Keratinocyte (primary cell): Measurements from ENCODE around the gene UPK3A. TPM values are rescaled to one million over a fixed set of nuclear protein-coding genes. Genes with fewer than 3 reads are reported as not detected.

Experiments
- DNase-seq: peaks from one replicate; pipeline ENCODE4 v3.0.0-alpha.2; 2011; ENCODE audit warnings: low read depth, missing footprints, low spot score
- FAIRE-seq: peaks from 2 replicates; lab custom pipeline; 2011; peaks lifted over from hg19 to GRCh38; lab: Jason Lieb, UNC
- H2AFZ ChIP-seq: 2 replicates; pipeline ENCODE4 v1.6.0; 2012; ENCODE audit warnings: low read length, control low read depth, inconsistent platforms; ENCODE audit not compliant: control insufficient read depth
- H3K27ac ChIP-seq: 2 replicates; pipeline ENCODE4 v1.5.1; 2011; ENCODE audit warnings: low read length; ENCODE audit not compliant: control insufficient read depth, insufficient read depth
- H3K27me3 ChIP-seq: 3 replicates; pipeline ENCODE4 v1.6.0; 2011; ENCODE audit warnings: low read length; ENCODE audit not compliant: control insufficient read depth, insufficient read depth; ENCODE audit errors: extremely low read depth
- H3K36me3 ChIP-seq, 2 experiments: 2 replicates in 1 of 2; 3 replicates in 1 of 2; pipeline ENCODE4 v1.5.1; 2011; ENCODE audit warnings: low read length in 2 of 2, mild to moderate bottlenecking in 1 of 2; ENCODE audit not compliant: control insufficient read depth in 2 of 2, insufficient read depth in 2 of 2; ENCODE audit errors: extremely low read depth in 1 of 2
- H3K4me1 ChIP-seq: 3 replicates; pipeline ENCODE4 v1.5.1; 2011; ENCODE audit warnings: low read length; ENCODE audit not compliant: control insufficient read depth, insufficient read depth; ENCODE audit errors: extremely low read depth
- H3K4me2 ChIP-seq: 3 replicates; pipeline ENCODE4 v1.6.0; 2011; ENCODE audit warnings: low read depth, low read length; ENCODE audit not compliant: control insufficient read depth, insufficient read depth; ENCODE audit errors: extremely low read depth
- H3K4me3 ChIP-seq, 3 experiments: fragments of 200-600 bp in 1 of 3; sonication (generic) in 1 of 3; 2 replicates in 2 of 3; 3 replicates in 1 of 3; pipeline ENCODE4 v1.5.1; 2011 to 2016; ENCODE audit warnings: low read length in 3 of 3, mild to moderate bottlenecking in 3 of 3, control low read depth in 2 of 3, inconsistent platforms in 1 of 3, low read depth in 1 of 3, mixed read lengths in 1 of 3, mixed run types in 1 of 3, moderate library complexity in 1 of 3; ENCODE audit not compliant: control insufficient read depth in 2 of 3, insufficient read depth in 2 of 3; ENCODE audit errors: extremely low read depth in 1 of 3
- H3K79me2 ChIP-seq: 2 replicates; pipeline ENCODE4 v1.6.0; 2012; ENCODE audit warnings: low read length; ENCODE audit not compliant: control insufficient read depth, insufficient read depth
- H3K9ac ChIP-seq: 3 replicates; pipeline ENCODE4 v1.6.0; 2011; ENCODE audit warnings: low read length; ENCODE audit not compliant: control insufficient read depth, insufficient read depth; ENCODE audit errors: extremely low read depth
- H3K9me1 ChIP-seq: 3 replicates; pipeline ENCODE4 v1.6.0; 2011; ENCODE audit warnings: low read length; ENCODE audit not compliant: control insufficient read depth, insufficient read depth; ENCODE audit errors: extremely low read depth
- H3K9me3 ChIP-seq: 2 replicates; pipeline ENCODE4 v1.5.1; 2012; ENCODE audit warnings: low read depth, low read length; ENCODE audit not compliant: control insufficient read depth
- H4K20me1 ChIP-seq: 3 replicates; pipeline ENCODE4 v1.6.0; 2011; ENCODE audit warnings: low read length; ENCODE audit not compliant: control insufficient read depth, insufficient read depth; ENCODE audit errors: extremely low read depth
- CTCF ChIP-seq, 3 experiments: IDR thresholded peaks in 1 of 3; conservative IDR thresholded peaks in 1 of 3; optimal IDR thresholded peaks in 1 of 3; 2 replicates in 2 of 3; 3 replicates in 1 of 3; pipeline versions ENCODE3 to v1.5.1; 2011; ENCODE audit warnings: low read length in 3 of 3, mild to moderate bottlenecking in 3 of 3, moderate library complexity in 2 of 3, control low read depth in 1 of 3, inconsistent platforms in 1 of 3; ENCODE audit not compliant: insufficient read depth in 2 of 3; ENCODE audit errors: extremely low read depth in 1 of 3
- EZH2 ChIP-seq: IDR thresholded peaks from one replicate; pipeline ENCODE4 v1.6.1; 2012; ENCODE audit warnings: inconsistent platforms, mild to moderate bottlenecking, low read length, moderate library complexity
- dilution Hi-C: fragments of 300-500 bp; cut with MboI; formaldehyde crosslinking; loops from one replicate; pipeline ENCODE4 v1.7.0; 2020; ENCODE audit warnings: low sequenced_read_pairs; ENCODE audit not compliant: extremely low pct_ligation_motif_present
- polyA plus RNA-seq, 5 experiments: library from polyadenylated mRNA; depleted of rRNA in 3 of 5; stranded (reverse) in 3 of 5; stranded (forward) in 1 of 5; unstranded in 1 of 5; fragments of >200 nt; gene quantifications; 1 replicate in 1 of 5; 2 replicates in 3 of 5; 3 replicates in 1 of 5; pipeline versions ENCODE4 v1.2.1 to v1.2.3, GENCODE V29; 2011 to 2012; ENCODE audit warnings: missing spikeins in 2 of 5, low read depth in 1 of 5, low replicate concordance in 1 of 5

Gene UPK3A
- polyA plus RNA-seq, 1 donor (not counting 4 experiments of a cell fraction or from before 2014, with no cell fraction given) = not detected

- H3K27me3 ChIP-seq = no peaks in the 10 kb centered on the region
- no peaks in the 10 kb centered on the region for H4K20me1 ChIP-seq
- no peak overlapping the region for H2AFZ ChIP-seq
- DNase-seq (no peak), FAIRE-seq (no peak)
- H3K9me3 ChIP-seq = no peaks in the 10 kb centered on the region
- no peaks in the 10 kb centered on the region for H3K36me3 ChIP-seq
- no peak overlapping the region for H3K9ac ChIP-seq
- TF ChIP-seq EZH2 = no peak
- H3K9me1 ChIP-seq = no peaks in the 10 kb centered on the region
- dilution Hi-C loops = no loop called here
- H3K79me2 ChIP-seq = peaks cover 4% of the 10 kb centered on the region
- no peak overlapping the region for H3K4me3 ChIP-seq
- peaks cover 9% of the 10 kb centered on the region for H3K4me1 ChIP-seq
- no peak overlapping the region for H3K4me2 ChIP-seq
- no peak overlapping the region for H3K27ac ChIP-seq
Observed at GRCh38 chr22:45305456-45306075, 20.8 kb downstream of the UPK3A start.

- no peak for TF ChIP-seq CTCF (optimal IDR thresholded peaks at IDR 0.05 in 1 of 3, IDR thresholded peaks at IDR 0.05 in 1 of 3, conservative IDR thresholded peaks at IDR 0.05 in 1 of 3; ENCODE audit: extremely low read depth in 1 of 3, insufficient read depth in 2 of 3, low read length in 3 of 3)
- no peak for TF ChIP-seq EZH2
- Histone ChIP-seq H3K36me3 (no peaks in the 10 kb centered on the region), H3K4me1 (peaks cover 15% of the 10 kb centered on the region), H3K27ac (no peak overlapping the region), H3K27me3 (no peaks in the 10 kb centered on the region), H2AFZ (no peak overlapping the region), H3K4me2 (no peak overlapping the region), H3K9ac (no peak overlapping the region), H4K20me1 (no peaks in the 10 kb centered on the region), H3K4me3 (no peak overlapping the region), H3K9me3 (no peaks in the 10 kb centered on the region), H3K79me2 (peaks cover 10% of the 10 kb centered on the region), H3K9me1 (peaks cover under 1% of the 10 kb centered on the region)
- DNase-seq (no peak), FAIRE-seq (no peak)
- dilution Hi-C loops = no loop called here
Observed at GRCh38 chr22:45306139-45306538, 21.4 kb downstream of the UPK3A start.
